Peyer's patch (tissue), 4 donors: ENCODE data around the gene ATRIP. TPM values are rescaled to one million over a fixed set of nuclear protein-coding genes. Genes with fewer than 3 reads are reported as not detected.

ENCODE experiments used
- DNase-seq, 3 donors: peaks; one replicate each; pipeline ENCODE4 v3.0.0-alpha.2; 2017 to 2019
- H3K27ac ChIP-seq, 4 donors: fragments of 200-600 bp; sonication (generic); one replicate each; pipeline ENCODE4 v1.5.1; 2016 to 2019
- H3K27me3 ChIP-seq, 2 donors: fragments of 200-600 bp; sonication (generic); one replicate each; pipeline ENCODE4 v1.5.1; 2019
- H3K36me3 ChIP-seq, 3 donors: fragments of 200-600 bp; sonication (generic); one replicate each; pipeline ENCODE4 v1.5.1; 2016 to 2019
- H3K4me1 ChIP-seq, 4 donors: fragments of 200-600 bp; sonication (generic); one replicate each; pipeline ENCODE4 v1.5.1; 2016 to 2019
- H3K4me3 ChIP-seq, 4 donors: fragments of 200-600 bp; sonication (generic); 1 replicate in 3 of 4; 2 replicates in 1 of 4; pipeline ENCODE4 v1.5.1; 2016 to 2019; ENCODE audit warnings: mild to moderate bottlenecking in 1 of 4
- H3K9me3 ChIP-seq, 4 donors: fragments of 200-600 bp; sonication (generic); one replicate each; pipeline ENCODE4 v1.5.1; 2016 to 2019; ENCODE audit warnings: mild to moderate bottlenecking in 1 of 4
- CTCF ChIP-seq, 6 experiments: fragments of 450-650 bp in 4 of 6; fragments of 200-600 bp in 2 of 6; sonication (generic) in 1 of 6; IDR thresholded peaks; one replicate each; pipeline ENCODE4 v1.5.1; 2017 to 2019; ENCODE audit warnings: antibody characterized with exemption in 6 of 6, mild to moderate bottlenecking in 3 of 6, moderate library complexity in 1 of 6
- POLR2A ChIP-seq, 2 donors: fragments of 450-650 bp; IDR thresholded peaks; one replicate each; pipeline ENCODE4 v1.5.1; 2017; ENCODE audit warnings: antibody characterized with exemption in 2 of 2, mild to moderate bottlenecking in 2 of 2, moderate library complexity in 2 of 2
- total RNA-seq, 4 donors: library from RNA; depleted of rRNA; stranded (reverse); fragments of >200 nt; gene quantifications; one replicate each; pipeline ENCODE4 v1.1.0, GENCODE V29; 2016

The ATRIP gene
- 10 to 100 TPM in 1 of 4 donors, 1 to 10 TPM in 3; 2.6 to 13.2 (median 6.0) TPM for total RNA-seq

GRCh38 chr3:48446425-48447193 is at the start of gene ATRIP:
Gene ATRIP (plus strand): TSS chr3:48446737. CDS start chr3:48446846, 109 bp downstream.
- Histone ChIP-seq H3K4me3 (peak within 1 kb of the TSS; percentile 63 to 97 (median 92)), H3K9me3 (no peaks in the 10 kb centered on the region), H3K36me3 (peaks cover 0 to 11% (median 0%) of the 10 kb centered on the region in 3 donors), H3K4me1 (peaks cover 0 to 30% (median 8%) of the 10 kb centered on the region in 4 donors), H3K27ac (peak within 1 kb of the TSS; percentile 82 to 95 (median 92)), H3K27me3 (no peaks in the 10 kb centered on the region)
- no peak for TF ChIP-seq CTCF (IDR thresholded peaks at IDR 0.05)
- peak; percentile 86 to 87 for TF ChIP-seq POLR2A (IDR thresholded peaks at IDR 0.05)
- DNase-seq, result peak; percentile 87 to 95 (median 95)

- Histone ChIP-seq H3K4me3 (no peak overlapping the region), H3K36me3 (no peaks in the 10 kb centered on the region), H3K27me3 (no peaks in the 10 kb centered on the region), H3K9me3 (no peaks in the 10 kb centered on the region), H3K27ac (no peak overlapping the region), H3K4me1 (no peaks in the 10 kb centered on the region)
- no peak for DNase-seq
- TF ChIP-seq POLR2A (IDR thresholded peaks at IDR 0.05) (no peak), CTCF (IDR thresholded peaks at IDR 0.05) (no peak)
These were observed 48.5 kb upstream of the ATRIP start for GRCh38 chr3:48397767-48398681.

- peaks cover 0 to 6% (median 0%) of the 10 kb centered on the region in 3 donors for H3K36me3 ChIP-seq
- no peaks in the 10 kb centered on the region for H3K27me3 ChIP-seq
- no peaks in the 10 kb centered on the region for H3K4me1 ChIP-seq
- H3K27ac ChIP-seq, result no peak overlapping the region
- peak in 2 of 3 donors; percentile 34 to 37 for DNase-seq
- no peaks in the 10 kb centered on the region for H3K9me3 ChIP-seq
- TF ChIP-seq POLR2A (IDR thresholded peaks at IDR 0.05), result no peak
- no peak for TF ChIP-seq CTCF (IDR thresholded peaks at IDR 0.05)
- no peak overlapping the region for H3K4me3 ChIP-seq
These were observed 47.7 kb upstream of the ATRIP start for GRCh38 chr3:48398701-48399386.

- peak in 2 of 3 donors; percentile 41 to 42 for DNase-seq
- Histone ChIP-seq H3K36me3 (peaks cover 0 to 13% (median 0%) of the 10 kb centered on the region in 3 donors), H3K4me3 (no peak overlapping the region), H3K27ac (no peak overlapping the region), H3K4me1 (no peaks in the 10 kb centered on the region), H3K27me3 (no peaks in the 10 kb centered on the region), H3K9me3 (no peaks in the 10 kb centered on the region)
- TF ChIP-seq POLR2A (IDR thresholded peaks at IDR 0.05), result no peak
- no peak for TF ChIP-seq CTCF (IDR thresholded peaks at IDR 0.05)
These were observed 47.0 kb upstream of the ATRIP start for GRCh38 chr3:48399387-48400172.
